ENCODE results near the gene AKR1C8. TPM values are rescaled to one million over a fixed set of nuclear protein-coding genes. Genes with fewer than 3 reads are reported as not detected.

The AKR1C8 gene
- total and polyA plus RNA-seq, 2 of the 13 experiments (the other 11 are each of a cell fraction or from before 2014, with no cell fraction given): 0.12 TPM; not detected in 1

DNA sequence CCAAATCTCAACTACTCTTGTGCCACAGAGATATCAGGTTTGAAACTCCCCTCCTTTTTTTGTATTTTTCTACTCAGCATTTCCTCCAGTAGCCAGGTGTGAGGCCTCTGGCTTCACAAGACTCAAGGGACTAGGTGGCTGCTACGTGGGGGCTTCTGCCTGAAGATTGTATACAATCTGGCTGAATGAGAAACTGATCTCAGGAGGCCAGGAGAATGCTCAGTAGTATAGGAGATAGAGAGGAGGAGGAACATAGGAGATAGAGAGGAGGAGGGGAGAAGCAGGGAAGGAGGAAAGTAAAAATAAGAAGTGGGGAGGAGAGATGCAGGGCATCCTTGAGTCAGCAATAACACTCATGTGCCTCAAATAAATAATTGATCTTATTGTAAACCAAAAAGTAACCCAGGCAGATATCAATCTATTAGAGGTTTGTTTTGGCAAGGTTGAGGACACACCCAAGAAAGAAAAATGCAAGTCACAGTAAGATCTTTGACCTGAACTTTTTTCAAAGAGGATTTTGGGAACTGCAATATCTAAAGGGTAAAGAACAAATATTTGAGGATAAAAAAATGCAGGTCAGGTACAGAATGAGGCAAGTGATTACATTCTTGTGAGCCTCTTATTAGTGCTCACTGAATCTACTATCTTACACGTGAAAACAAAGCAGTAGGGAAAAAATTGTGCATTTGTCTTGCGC lies 36.8 kb downstream of the AKR1C8 start (continued):
- no peak for TF ChIP-seq ZNF607 (CRISPR knock-in tag; IDR thresholded peaks at IDR 0.05; ENCODE audit: borderline replicate concordance)
- TF ChIP-seq SIX4 (CRISPR knock-in tag; IDR thresholded peaks at IDR 0.05): peak; percentile 50; the same call in 1 of the 2 replicates
- TF ChIP-seq SALL2 (CRISPR knock-in tag; IDR thresholded peaks at IDR 0.05): no peak
- no peak for TF ChIP-seq ZFY (CRISPR knock-in tag; IDR thresholded peaks at IDR 0.05)
- TF ChIP-seq, protein P1, sequence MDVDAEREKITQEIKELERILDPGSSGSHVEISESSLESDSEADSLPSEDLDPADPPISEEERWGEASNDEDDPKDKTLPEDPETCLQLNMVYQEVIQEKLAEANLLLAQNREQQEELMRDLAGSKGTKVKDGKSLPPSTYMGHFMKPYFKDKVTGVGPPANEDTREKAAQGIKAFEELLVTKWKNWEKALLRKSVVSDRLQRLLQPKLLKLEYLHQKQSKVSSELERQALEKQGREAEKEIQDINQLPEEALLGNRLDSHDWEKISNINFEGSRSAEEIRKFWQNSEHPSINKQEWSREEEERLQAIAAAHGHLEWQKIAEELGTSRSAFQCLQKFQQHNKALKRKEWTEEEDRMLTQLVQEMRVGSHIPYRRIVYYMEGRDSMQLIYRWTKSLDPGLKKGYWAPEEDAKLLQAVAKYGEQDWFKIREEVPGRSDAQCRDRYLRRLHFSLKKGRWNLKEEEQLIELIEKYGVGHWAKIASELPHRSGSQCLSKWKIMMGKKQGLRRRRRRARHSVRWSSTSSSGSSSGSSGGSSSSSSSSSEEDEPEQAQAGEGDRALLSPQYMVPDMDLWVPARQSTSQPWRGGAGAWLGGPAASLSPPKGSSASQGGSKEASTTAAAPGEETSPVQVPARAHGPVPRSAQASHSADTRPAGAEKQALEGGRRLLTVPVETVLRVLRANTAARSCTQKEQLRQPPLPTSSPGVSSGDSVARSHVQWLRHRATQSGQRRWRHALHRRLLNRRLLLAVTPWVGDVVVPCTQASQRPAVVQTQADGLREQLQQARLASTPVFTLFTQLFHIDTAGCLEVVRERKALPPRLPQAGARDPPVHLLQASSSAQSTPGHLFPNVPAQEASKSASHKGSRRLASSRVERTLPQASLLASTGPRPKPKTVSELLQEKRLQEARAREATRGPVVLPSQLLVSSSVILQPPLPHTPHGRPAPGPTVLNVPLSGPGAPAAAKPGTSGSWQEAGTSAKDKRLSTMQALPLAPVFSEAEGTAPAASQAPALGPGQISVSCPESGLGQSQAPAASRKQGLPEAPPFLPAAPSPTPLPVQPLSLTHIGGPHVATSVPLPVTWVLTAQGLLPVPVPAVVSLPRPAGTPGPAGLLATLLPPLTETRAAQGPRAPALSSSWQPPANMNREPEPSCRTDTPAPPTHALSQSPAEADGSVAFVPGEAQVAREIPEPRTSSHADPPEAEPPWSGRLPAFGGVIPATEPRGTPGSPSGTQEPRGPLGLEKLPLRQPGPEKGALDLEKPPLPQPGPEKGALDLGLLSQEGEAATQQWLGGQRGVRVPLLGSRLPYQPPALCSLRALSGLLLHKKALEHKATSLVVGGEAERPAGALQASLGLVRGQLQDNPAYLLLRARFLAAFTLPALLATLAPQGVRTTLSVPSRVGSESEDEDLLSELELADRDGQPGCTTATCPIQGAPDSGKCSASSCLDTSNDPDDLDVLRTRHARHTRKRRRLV (CRISPR knock-in tag; IDR thresholded peaks at IDR 0.05): no peak
- TF ChIP-seq ZNF788 (CRISPR knock-in tag; IDR thresholded peaks at IDR 0.05; ENCODE audit: borderline replicate concordance): no peak
- TF ChIP-seq HNF4A (CRISPR knock-in tag; IDR thresholded peaks at IDR 0.05): peak; percentile 92
- TF ChIP-seq, protein P2, sequence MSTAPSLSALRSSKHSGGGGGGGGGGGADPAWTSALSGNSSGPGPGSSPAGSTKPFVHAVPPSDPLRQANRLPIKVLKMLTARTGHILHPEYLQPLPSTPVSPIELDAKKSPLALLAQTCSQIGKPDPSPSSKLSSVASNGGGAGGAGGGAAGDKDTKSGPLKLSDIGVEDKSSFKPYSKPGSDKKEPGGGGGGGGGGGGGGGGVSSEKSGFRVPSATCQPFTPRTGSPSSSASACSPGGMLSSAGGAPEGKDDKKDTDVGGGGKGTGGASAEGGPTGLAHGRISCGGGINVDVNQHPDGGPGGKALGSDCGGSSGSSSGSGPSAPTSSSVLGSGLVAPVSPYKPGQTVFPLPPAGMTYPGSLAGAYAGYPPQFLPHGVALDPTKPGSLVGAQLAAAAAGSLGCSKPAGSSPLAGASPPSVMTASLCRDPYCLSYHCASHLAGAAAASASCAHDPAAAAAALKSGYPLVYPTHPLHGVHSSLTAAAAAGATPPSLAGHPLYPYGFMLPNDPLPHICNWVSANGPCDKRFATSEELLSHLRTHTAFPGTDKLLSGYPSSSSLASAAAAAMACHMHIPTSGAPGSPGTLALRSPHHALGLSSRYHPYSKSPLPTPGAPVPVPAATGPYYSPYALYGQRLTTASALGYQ (CRISPR knock-in tag; IDR thresholded peaks at IDR 0.05): 0 out of 2 replicates have a peak, but pooled peaks have one; percentile 33
- TF ChIP-seq, protein P3, sequence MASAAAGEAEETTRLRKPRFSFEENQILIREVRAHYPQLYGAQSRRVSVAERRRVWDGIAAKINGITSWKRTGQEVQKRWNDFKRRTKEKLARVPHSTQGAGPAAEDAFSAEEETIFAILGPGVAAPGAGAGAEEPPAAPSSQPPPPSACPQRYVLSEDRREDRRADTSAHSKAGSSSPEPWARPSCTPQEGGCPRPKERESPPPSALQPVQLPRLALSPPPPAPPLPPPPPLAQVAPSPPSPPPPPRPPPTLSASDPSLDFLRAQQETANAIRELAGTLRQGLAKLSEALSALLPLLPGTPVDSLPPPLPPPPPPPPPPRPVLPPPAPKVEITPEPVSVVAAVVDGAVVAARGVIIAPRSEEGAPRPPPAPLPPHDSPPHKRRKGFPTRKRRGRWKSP (CRISPR knock-in tag; IDR thresholded peaks at IDR 0.05): no peak
- TF ChIP-seq TAF15 (IDR thresholded peaks at IDR 0.05; ENCODE audit: low read depth, low read length, poor library complexity, severe bottlenecking): no peak
- no peak for TF ChIP-seq REXO4 (CRISPR knock-in tag; IDR thresholded peaks at IDR 0.05; ENCODE audit: borderline replicate concordance)
- TF ChIP-seq, protein P4, sequence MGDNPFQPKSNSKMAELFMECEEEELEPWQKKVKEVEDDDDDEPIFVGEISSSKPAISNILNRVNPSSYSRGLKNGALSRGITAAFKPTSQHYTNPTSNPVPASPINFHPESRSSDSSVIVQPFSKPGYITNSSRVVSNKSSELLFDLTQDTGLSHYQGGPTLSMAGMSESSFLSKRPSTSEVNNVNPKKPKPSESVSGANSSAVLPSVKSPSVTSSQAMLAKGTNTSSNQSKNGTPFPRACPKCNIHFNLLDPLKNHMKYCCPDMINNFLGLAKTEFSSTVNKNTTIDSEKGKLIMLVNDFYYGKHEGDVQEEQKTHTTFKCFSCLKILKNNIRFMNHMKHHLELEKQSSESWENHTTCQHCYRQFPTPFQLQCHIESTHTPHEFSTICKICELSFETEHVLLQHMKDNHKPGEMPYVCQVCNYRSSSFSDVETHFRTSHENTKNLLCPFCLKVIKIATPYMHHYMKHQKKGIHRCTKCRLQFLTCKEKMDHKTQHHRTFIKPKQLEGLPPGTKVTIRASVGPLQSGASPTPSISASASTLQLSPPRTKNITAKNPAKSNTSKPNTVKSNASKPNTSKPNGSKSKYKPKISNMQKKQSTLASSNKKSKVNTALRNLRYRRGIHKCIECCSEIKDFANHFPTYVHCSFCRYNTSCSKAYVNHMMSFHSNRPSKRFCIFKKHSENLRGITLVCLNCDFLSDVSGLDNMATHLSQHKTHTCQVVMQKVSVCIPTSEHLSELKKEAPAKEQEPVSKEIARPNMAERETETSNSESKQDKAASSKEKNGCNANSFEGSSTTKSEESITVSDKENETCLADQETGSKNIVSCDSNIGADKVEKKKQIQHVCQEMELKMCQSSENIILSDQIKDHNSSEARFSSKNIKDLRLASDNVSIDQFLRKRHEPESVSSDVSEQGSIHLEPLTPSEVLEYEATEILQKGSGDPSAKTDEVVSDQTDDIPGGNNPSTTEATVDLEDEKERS (CRISPR knock-in tag; IDR thresholded peaks at IDR 0.05): no peak
- no peak for TF ChIP-seq FIP1L1 (IDR thresholded peaks at IDR 0.05; ENCODE audit: borderline replicate concordance, insufficient read depth, low read depth, low read length)
- TF ChIP-seq SAFB2 (CRISPR knock-in tag; IDR thresholded peaks at IDR 0.05; ENCODE audit: borderline replicate concordance, low read depth): no peak
- TF ChIP-seq FLYWCH1 (CRISPR knock-in tag; IDR thresholded peaks at IDR 0.05): no peak
- TF ChIP-seq, protein P5, sequence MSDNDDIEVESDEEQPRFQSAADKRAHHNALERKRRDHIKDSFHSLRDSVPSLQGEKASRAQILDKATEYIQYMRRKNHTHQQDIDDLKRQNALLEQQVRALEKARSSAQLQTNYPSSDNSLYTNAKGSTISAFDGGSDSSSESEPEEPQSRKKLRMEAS (IDR thresholded peaks at IDR 0.05): no peak
- no peak for TF ChIP-seq ZNF543 (CRISPR knock-in tag; IDR thresholded peaks at IDR 0.05)

Measured in HepG2 (cell line).